Fibroblast of skin of back (primary cell): Measurements from ENCODE around the gene DMTF1.
"Not testable (repeated sequence)": the region's sequence is repeated elsewhere in the genome, so short reads cannot be mapped to it uniquely, and the experiment has no call there.

Experiments used
- DNase-seq: peaks from one replicate; pipeline ENCODE4 v3.0.0-alpha.2; 2013

DMTF1 gene

GRCh38 chr7:87199241-87199640 lies 47.0 kb downstream of the DMTF1 start:
- no peak for DNase-seq

GRCh38 chr7:87199700-87200450 lies 47.6 kb downstream of the DMTF1 start:
- no peak for DNase-seq

- DNase-seq: no peak
These were observed 50.0 kb downstream of the DMTF1 start for GRCh38 chr7:87202208-87202607.

GRCh38 chr7:87202705-87203104 lies 50.5 kb downstream of the DMTF1 start:
- DNase-seq: no peak

GRCh38 chr7:87203929-87204328 lies 51.7 kb downstream of the DMTF1 start:
- DNase-seq: not testable (repeated sequence)

- no peak for DNase-seq
These were observed 52.7 kb downstream of the DMTF1 start for GRCh38 chr7:87204933-87205332.

- not testable (repeated sequence) for DNase-seq
These were observed 53.4 kb downstream of the DMTF1 start for GRCh38 chr7:87205701-87206100.

- peak; percentile 17 for DNase-seq
These were observed 54.1 kb downstream of the DMTF1 start for GRCh38 chr7:87206361-87206760.

GRCh38 chr7:87209295-87209924 lies 57.2 kb downstream of the DMTF1 start:
- DNase-seq: no peak

GRCh38 chr7:87210506-87210905 lies 58.3 kb downstream of the DMTF1 start:
- DNase-seq: no peak

- DNase-seq: no peak
These were observed 60.2 kb downstream of the DMTF1 start for GRCh38 chr7:87212498-87212897.

GRCh38 chr7:87213252-87213651 lies 61.0 kb downstream of the DMTF1 start:
- no peak for DNase-seq

GRCh38 chr7:87213811-87214210 lies 61.6 kb downstream of the DMTF1 start:
- peak; percentile 63 for DNase-seq

GRCh38 chr7:87215046-87215445 lies 62.8 kb downstream of the DMTF1 start:
- DNase-seq: no peak

GRCh38 chr7:87216701-87217508 lies 64.7 kb downstream of the DMTF1 start:
- DNase-seq: no peak

- no peak for DNase-seq
These were observed 65.9 kb downstream of the DMTF1 start for GRCh38 chr7:87217983-87218653.

GRCh38 chr7:87218796-87219544 lies 66.7 kb downstream of the DMTF1 start:
- peak; percentile 33 for DNase-seq

GRCh38 chr7:87219545-87220025 lies 67.3 kb downstream of the DMTF1 start, which contains the start of gene TMEM243:
Gene TMEM243 (minus strand): TSS chr7:87219732. CDS start chr7:87219503, 229 bp downstream.
- peak; percentile 73 for DNase-seq

GRCh38 chr7:87220026-87220733 lies 67.9 kb downstream of the DMTF1 start:
- peak; percentile 79 for DNase-seq

- DNase-seq: no peak
These were observed 68.5 kb downstream of the DMTF1 start for GRCh38 chr7:87220734-87221215.

GRCh38 chr7:87223666-87224065 lies 71.4 kb downstream of the DMTF1 start:
- peak; percentile 16 for DNase-seq
